GM10248 (cell line): ENCODE measurements around the gene PHLPP1.

Experiments used
- CTCF ChIA-PET: fragments of 300-600 bp; sonication (Branson Sonifier 250); formaldehyde crosslinking; extraction: SDS; loops from one replicate; lab custom pipeline; 2021; ENCODE audit warnings: antibody characterized with exemption; lab: Yijun Ruan, JAX
- POLR2A ChIA-PET: fragments of 350-650 bp; sonication (Branson Sonifier 250); formaldehyde crosslinking; extraction: SDS; loops from one replicate; lab custom pipeline; 2020; ENCODE audit warnings: antibody characterized with exemption; lab: Yijun Ruan, JAX
- DNase-seq: peaks from one replicate; pipeline ENCODE4 v3.0.0; 2012; ENCODE audit errors: extremely low spot score
- CTCF ChIP-seq: IDR thresholded peaks from 2 replicates; pipeline ENCODE4 v1.5.1; 2012; ENCODE audit warnings: mild to moderate bottlenecking, low read depth; ENCODE audit errors: extremely low read depth, missing control alignments, control extremely low read depth

Gene PHLPP1

GRCh38 chr18:62987055-62987830, 271.9 kb downstream of the PHLPP1 start:
- TF ChIP-seq CTCF = no peak
- POLR2A ChIA-PET = no interaction called here
- CTCF ChIA-PET = interaction anchor here (0.9 to 1.5 kb wide), 2 partner anchors 280 to 349 kb away, joined by 3 to 5 read pairs; no protein-coding TSS in a partner anchor
- DNase-seq = no peak

GRCh38 chr18:62987859-62988258, 272.5 kb downstream of the PHLPP1 start:
- no peak for DNase-seq
- no peak for TF ChIP-seq CTCF
- ChIA-PET POLR2A (no interaction called here), CTCF (interaction anchor here (1.5 kb wide), 1 partner anchor 350 kb away, joined by 5 read pairs; no protein-coding TSS in a partner anchor)

GRCh38 chr18:62988471-62988870, 273.1 kb downstream of the PHLPP1 start:
- CTCF ChIA-PET = no interaction called here
- no peak for TF ChIP-seq CTCF

DNA sequence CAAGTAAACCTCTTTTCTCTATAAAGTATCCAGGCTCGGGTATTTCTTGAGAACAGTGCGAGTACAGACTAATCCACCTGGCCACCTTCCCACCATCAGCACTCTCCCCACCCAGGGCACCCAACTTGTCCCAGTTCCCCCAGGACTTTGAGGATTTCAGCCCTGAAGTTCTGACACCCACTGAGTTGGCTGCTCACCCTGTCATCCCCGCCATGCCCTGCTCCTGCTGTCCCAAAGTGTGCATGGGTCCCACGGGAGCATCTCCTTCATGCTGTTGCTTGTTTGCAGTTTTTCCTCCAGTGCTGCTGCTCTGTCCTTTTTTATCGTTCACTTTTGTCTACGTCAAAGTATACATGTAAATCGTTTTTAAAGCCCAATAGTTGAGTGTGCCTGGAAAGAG, 273.9 kb downstream of the PHLPP1 start:
- no peak for TF ChIP-seq CTCF
- DNase-seq = no peak
- CTCF ChIA-PET = no interaction called here
- POLR2A ChIA-PET = no interaction called here

More at GRCh38 chr18:62988471-62988870, 273.1 kb downstream of the PHLPP1 start:
- no peak for DNase-seq
- POLR2A ChIA-PET = no interaction called here

- CTCF ChIA-PET = interaction anchor here (1.2 to 1.7 kb wide), 2 partner anchors 26 to 342 kb away, joined by 3 read pairs; no protein-coding TSS in a partner anchor
- no peak for TF ChIP-seq CTCF
- DNase-seq = no peak
- POLR2A ChIA-PET = no interaction called here
Measured at GRCh38 chr18:62990653-62991052, 275.3 kb downstream of the PHLPP1 start.

GRCh38 chr18:62991389-62991788, 276.0 kb downstream of the PHLPP1 start:
- DNase-seq = no peak
- CTCF ChIA-PET = interaction anchor here (1.7 kb wide), 1 partner anchor 342 kb away, joined by 3 read pairs; no protein-coding TSS in a partner anchor
- POLR2A ChIA-PET = no interaction called here
- no peak for TF ChIP-seq CTCF
